Nephron (organoid): Measurements from ENCODE around the gene CDK4.

Experiments
- H3K27ac Mint-ChIP-seq, 3 experiments: 2 replicates each; pipeline ENCODE4 v1.8.0; 2020; ENCODE audit warnings: mixed read lengths in 3 of 3, mild to moderate bottlenecking in 2 of 3, moderate library complexity in 1 of 3
- H3K27me3 Mint-ChIP-seq: 2 replicates; pipeline ENCODE4 v1.8.0; 2021; ENCODE audit warnings: low read depth, mild to moderate bottlenecking, moderate library complexity, mixed read lengths
- H3K36me3 Mint-ChIP-seq: 2 replicates; pipeline ENCODE4 v1.8.0; 2020; ENCODE audit warnings: low read depth, mixed read lengths
- H3K4me1 Mint-ChIP-seq: 2 replicates; pipeline ENCODE4 v1.8.0; 2020; ENCODE audit warnings: mixed read lengths
- H3K4me3 Mint-ChIP-seq, 3 experiments: 2 replicates each; pipeline ENCODE4 v1.8.0; 2020; ENCODE audit warnings: mild to moderate bottlenecking in 3 of 3, mixed read lengths in 3 of 3, moderate library complexity in 2 of 3
- H3K9me3 Mint-ChIP-seq: 2 replicates; pipeline ENCODE4 v1.8.0; 2020; ENCODE audit warnings: mixed read lengths
- CTCF ChIP-seq, 3 experiments: fragments of 200-600 bp; sonication (generic); IDR thresholded peaks; one replicate each; pipeline ENCODE4 v1.5.0; 2021; ENCODE audit warnings: antibody characterized with exemption in 3 of 3; ENCODE audit not compliant: unreplicated experiment in 3 of 3

The CDK4 gene

GRCh38 chr12:57783861-57784260 lies 31.8 kb upstream of the CDK4 start:
- Mint-ChIP-seq H3K27ac (no peak overlapping the region), H3K4me1 (peaks cover 13% of the 10 kb centered on the region), H3K36me3 (peaks cover 28% of the 10 kb centered on the region), H3K4me3 (peak overlapping the region; percentile 82 to 86 (median 86)), H3K27me3 (no peaks in the 10 kb centered on the region), H3K9me3 (no peaks in the 10 kb centered on the region)
- TF ChIP-seq CTCF (IDR thresholded peaks at IDR 0.05; ENCODE audit: unreplicated experiment in 3 of 3): no peak

GRCh38 chr12:57783466-57783801 lies 31.3 kb upstream of the CDK4 start:
- Mint-ChIP-seq H3K27me3 (no peaks in the 10 kb centered on the region), H3K4me3 (peak overlapping the region; percentile 95 to 99 (median 98)), H3K27ac (no peak overlapping the region), H3K9me3 (no peaks in the 10 kb centered on the region), H3K4me1 (peaks cover 13% of the 10 kb centered on the region), H3K36me3 (peaks cover 27% of the 10 kb centered on the region)
- no peak for TF ChIP-seq CTCF (IDR thresholded peaks at IDR 0.05; ENCODE audit: unreplicated experiment in 3 of 3)

- H3K27me3 Mint-ChIP-seq: no peaks in the 10 kb centered on the region
- no peaks in the 10 kb centered on the region for H3K9me3 Mint-ChIP-seq
- H3K27ac Mint-ChIP-seq: peak within 1 kb of the TSS; percentile 68 to 88 (median 73)
- peak within 1 kb of the TSS; percentile 95 to 99 (median 98) for H3K4me3 Mint-ChIP-seq
- TF ChIP-seq CTCF (IDR thresholded peaks at IDR 0.05; ENCODE audit: unreplicated experiment in 3 of 3): peak; percentile 88 to 94 (median 88)
- peaks cover 24% of the 10 kb centered on the region for H3K36me3 Mint-ChIP-seq
- peaks cover 13% of the 10 kb centered on the region for H3K4me1 Mint-ChIP-seq
Observed at GRCh38 chr12:57782608-57783465, 30.7 kb upstream of the CDK4 start, which contains the start of gene TSFM. Gene TSFM (plus strand): TSS chr12:57782787. CDS start chr12:57782802, 15 bp downstream.

- Mint-ChIP-seq H3K4me3 (peak overlapping the region; percentile 95 to 99 (median 98)), H3K9me3 (no peaks in the 10 kb centered on the region), H3K27me3 (no peaks in the 10 kb centered on the region), H3K27ac (peak overlapping the region in 2 of 3 experiments; percentile 73 to 88), H3K4me1 (peaks cover 13% of the 10 kb centered on the region), H3K36me3 (peaks cover 18% of the 10 kb centered on the region)
- TF ChIP-seq CTCF (IDR thresholded peaks at IDR 0.05; ENCODE audit: unreplicated experiment in 3 of 3): no peak
Observed at GRCh38 chr12:57782243-57782607, 30.1 kb upstream of the CDK4 start.

GRCh38 chr12:57781801-57782200 lies 29.7 kb upstream of the CDK4 start:
- Mint-ChIP-seq H3K4me1 (peaks cover 13% of the 10 kb centered on the region), H3K36me3 (peaks cover 17% of the 10 kb centered on the region), H3K27ac (no peak overlapping the region), H3K4me3 (no peak overlapping the region), H3K9me3 (no peaks in the 10 kb centered on the region), H3K27me3 (no peaks in the 10 kb centered on the region)
- TF ChIP-seq CTCF (IDR thresholded peaks at IDR 0.05; ENCODE audit: unreplicated experiment in 3 of 3): no peak

GRCh38 chr12:57781244-57781643 lies 29.1 kb upstream of the CDK4 start:
- H3K27ac Mint-ChIP-seq: no peak overlapping the region
- no peaks in the 10 kb centered on the region for H3K27me3 Mint-ChIP-seq
- no peaks in the 10 kb centered on the region for H3K9me3 Mint-ChIP-seq
- no peak overlapping the region for H3K4me3 Mint-ChIP-seq
- H3K4me1 Mint-ChIP-seq: peaks cover 13% of the 10 kb centered on the region
- peaks cover 12% of the 10 kb centered on the region for H3K36me3 Mint-ChIP-seq
- no peak for TF ChIP-seq CTCF (IDR thresholded peaks at IDR 0.05; ENCODE audit: unreplicated experiment in 3 of 3)
